GM19395 (cell line): ENCODE results near the gene ALOX15.
"Not testable (repeated sequence)": the region's sequence is repeated elsewhere in the genome, so short reads cannot be mapped to it uniquely, and the experiment has no call there.

Experiments
- ATAC-seq: cut with Tn5 transposase; IDR thresholded peaks from one replicate; pipeline ENCODE4 v1.9.1; 2021; ENCODE audit warnings: mild to moderate bottlenecking, moderate library complexity; ENCODE audit not compliant: unreplicated experiment

Gene ALOX15, protein sequence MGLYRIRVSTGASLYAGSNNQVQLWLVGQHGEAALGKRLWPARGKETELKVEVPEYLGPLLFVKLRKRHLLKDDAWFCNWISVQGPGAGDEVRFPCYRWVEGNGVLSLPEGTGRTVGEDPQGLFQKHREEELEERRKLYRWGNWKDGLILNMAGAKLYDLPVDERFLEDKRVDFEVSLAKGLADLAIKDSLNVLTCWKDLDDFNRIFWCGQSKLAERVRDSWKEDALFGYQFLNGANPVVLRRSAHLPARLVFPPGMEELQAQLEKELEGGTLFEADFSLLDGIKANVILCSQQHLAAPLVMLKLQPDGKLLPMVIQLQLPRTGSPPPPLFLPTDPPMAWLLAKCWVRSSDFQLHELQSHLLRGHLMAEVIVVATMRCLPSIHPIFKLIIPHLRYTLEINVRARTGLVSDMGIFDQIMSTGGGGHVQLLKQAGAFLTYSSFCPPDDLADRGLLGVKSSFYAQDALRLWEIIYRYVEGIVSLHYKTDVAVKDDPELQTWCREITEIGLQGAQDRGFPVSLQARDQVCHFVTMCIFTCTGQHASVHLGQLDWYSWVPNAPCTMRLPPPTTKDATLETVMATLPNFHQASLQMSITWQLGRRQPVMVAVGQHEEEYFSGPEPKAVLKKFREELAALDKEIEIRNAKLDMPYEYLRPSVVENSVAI

DNA sequence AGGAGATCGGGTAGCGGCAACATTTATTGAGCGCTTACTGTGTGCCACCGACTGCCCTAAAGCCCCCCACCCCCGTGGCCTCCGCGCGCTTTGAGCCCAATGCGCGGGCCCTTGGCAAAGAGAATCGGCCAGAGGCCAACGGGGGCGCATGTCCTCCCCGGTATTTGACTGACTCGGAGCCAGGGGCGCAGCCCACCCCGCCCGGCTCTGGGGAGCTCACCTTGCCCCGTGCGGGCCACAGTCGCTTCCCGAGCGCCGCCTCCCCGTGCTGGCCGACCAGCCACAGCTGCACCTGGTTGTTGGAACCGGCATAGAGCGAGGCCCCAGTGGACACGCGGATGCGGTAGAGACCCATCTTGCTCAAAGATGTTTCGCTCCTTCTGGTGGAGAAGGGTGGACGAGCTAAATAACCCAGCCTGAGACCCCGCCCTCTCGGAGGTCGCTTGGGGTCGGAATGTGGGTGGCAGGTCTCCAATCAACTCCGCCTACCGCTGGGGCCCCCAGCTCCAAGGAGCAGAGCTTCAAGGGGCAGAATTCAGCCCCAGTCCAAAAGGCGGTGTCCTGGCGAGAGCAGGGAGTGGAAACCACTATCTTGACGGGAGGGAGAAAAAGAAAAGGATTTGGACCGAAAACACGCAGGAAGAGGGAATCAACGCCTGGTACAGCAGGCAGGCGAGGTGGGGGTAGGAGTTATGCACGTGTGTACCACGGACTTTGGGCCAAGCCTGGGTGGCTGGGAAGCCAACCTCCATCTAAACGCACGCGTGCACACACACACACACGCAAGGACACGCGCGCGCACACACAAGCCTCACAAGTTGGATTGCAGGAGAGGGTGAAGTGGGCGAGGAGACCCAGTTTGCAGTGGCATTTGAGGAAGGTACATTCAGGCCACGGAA lies at the start of gene ALOX15:
TSS of gene ALOX15 (minus strand) at position 382 of the 899 bp plus-strand sequence. CDS start at position 355, 27 bp downstream.
- no peak for ATAC-seq

DNA sequence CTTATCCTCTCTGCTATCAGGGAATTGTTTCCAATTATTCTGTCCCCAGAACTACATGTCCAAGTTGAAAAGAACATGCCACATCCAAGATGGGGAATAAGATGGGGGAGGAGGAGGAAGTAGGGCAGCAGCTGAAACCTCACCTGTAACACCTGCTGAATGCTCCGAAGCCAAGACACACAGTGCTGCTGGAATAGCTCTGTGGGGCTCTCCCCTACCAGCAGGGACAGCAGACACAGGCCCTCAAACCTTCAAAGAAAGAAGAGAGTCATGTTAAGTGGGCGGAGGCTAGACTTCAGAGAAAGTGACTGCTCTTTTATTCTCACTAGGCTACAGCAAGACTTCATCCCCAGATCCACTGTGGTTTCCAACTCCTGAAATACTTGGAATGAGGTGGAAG lies 49.3 kb upstream of the ALOX15 start:
- ATAC-seq, result no peak

DNA sequence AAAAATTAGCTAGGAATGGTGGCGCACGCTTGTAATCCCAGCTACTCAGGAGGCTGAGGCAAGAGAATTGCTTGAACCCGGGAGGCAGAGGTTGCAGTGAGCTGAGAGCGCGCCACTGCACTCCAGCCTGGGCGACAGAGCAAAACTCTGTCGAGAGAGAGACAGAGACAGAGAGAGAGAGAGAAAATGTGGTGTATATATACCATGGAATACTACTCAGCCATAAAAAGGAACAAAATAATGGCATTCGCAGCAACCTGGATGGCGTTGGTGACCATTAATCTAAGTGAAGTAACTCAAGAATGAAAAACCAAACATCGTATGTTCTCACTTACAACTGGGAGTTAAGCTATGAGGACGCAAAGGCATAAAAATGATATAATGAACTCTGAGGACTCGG lies 48.4 kb upstream of the ALOX15 start:
- not testable (repeated sequence) for ATAC-seq

DNA sequence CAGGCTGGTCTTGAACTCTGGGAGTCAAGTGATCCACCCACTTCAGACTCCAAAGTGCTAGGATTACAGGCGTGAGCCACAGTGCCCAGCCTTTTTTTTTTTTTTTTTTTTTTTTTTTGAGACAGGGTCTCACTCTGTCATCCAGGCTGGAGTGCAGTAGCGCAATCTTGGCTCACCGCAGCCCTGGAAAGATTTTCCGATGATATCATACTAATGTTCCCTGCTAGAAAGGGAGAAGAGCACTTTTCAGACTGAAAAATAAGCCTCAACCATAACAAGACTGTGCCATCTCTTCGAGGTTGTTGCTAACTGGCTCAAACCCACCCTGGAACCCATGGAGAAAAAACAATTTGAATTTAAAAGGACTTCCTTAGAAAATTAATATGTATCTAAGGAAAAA lies 42.3 kb upstream of the ALOX15 start:
- not testable (repeated sequence) for ATAC-seq

DNA sequence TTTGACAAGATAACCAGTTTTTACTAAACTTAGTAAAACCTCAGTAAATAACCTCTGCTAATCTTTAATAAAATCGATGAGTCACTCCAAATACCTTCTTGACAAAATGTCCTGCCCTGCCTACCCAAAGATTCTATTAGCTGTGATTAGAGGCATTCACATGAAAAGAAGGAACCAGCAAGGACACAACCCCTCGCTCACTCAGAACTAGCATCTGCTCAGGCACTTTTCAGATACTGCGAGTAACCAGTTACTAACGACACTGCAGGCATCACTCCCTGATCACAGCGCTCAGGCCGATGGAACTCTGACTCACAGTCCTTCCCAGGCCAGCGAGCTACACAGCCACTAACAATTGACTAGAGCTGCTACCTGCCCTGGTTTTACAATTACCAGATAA lies 38.2 kb upstream of the ALOX15 start:
- no peak for ATAC-seq

DNA sequence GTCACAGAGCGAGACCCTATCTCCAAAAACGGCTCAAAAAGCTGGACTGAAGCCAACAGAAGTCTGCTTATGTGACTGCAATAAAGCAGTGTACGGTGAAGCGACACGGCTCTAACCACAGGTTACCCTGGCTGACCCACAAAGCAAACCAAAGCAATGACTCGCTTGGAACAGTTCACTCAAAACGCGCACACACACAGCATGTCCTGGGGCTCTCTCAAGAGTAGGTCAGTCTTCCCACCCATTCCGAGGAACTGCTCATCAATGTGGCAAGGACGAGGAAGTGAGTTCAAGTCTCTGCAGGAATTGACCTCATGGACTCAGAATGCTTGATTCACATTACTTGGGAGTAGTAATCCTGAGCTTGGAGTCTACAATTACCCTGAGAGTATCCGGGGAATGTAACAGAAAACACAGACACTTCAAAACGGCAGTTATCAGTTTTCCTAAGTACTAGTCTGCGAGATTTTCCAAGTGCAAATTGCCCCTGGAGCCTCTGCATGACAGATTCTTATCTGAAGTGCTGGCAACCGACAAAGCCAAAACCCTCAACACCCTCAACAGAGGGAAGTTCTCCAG lies 37.1 kb upstream of the ALOX15 start:
- no peak for ATAC-seq

DNA sequence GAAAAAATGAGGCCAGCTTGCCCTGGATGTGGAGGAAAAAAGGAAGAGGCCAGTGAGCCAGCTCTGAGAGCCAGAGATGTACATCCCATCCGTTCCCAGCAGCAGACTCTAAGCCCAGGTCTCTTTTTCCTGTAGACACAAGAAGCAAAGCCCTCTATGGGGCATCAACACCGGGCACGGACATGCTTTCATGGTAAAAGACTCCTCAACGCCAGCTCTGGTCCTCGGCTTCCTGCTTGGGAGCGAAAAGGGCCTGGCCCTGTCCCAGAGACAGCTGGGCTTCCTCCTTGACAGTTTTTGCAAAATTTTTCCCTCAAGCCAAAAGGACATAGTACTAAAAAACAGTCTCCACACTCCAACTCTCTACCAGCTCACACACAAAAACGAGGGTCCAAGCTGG lies 35.3 kb upstream of the ALOX15 start:
- no peak for ATAC-seq

DNA sequence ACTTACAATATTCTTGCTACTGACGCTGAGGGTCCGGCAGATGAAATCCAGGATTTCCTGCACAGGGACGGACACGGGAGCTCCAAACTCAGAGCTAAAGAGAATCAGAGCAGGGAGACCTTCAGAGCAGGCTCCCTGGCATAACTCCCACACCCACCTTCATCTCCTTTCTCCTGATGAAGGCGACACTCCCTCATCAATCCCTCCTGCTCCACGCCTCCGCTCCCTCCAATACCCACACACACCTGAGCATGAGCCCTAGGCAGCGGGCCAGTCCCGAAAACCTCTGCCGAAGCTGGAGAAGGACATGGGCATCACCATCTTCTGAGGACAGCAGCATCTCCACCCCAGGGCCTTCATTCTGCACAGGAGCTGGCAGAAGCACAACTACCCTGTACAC lies 34.3 kb upstream of the ALOX15 start:
- no peak for ATAC-seq

DNA sequence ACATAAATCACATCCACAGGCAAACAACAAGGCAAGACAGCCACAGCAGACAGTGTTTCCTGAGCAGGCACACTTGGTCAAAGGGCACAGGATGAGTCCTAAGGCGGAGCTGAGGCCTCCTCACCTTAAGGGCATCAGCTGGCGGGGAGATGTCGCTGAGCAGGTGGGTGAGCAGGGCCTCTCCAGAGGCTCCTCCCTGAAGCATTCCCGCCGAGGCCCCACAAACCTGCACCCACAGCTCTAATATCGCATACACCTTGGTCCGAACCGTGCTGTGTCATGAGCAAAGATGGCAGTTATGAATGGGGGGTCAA lies 33.2 kb upstream of the ALOX15 start:
- no peak for ATAC-seq

DNA sequence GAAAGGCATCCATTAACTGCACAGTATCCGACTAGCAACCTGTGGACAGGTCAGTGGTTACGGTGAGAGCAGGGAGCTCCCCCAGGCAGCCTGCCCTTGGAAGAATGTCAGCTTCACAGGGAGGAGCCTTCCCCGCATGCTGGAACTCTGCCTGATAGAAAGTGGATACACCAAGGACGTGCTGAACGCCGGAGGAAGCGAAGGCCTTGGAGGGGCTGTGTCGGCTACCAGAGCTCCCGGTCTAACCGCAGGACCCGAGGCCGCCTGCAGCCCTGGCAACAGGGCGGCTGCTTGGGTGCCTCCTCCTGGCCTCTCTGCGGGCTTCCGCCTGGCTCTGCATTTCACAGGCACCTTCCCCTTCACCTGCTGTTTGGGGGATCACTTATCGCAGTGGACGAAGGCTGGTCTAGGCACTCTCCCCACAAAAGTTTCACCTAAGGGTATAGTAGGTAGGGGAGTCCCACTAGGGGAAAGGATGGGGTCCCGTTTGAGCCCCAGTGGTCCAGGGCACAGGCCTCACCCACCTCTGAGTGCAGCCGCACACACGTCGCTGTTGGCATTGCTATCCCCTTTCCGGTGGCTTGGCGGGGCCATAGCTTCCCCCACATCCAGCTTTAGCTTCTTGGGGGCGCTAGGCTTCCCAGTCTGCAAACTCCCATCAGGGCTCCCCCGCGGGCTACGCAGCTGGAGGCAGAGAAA lies 32.7 kb upstream of the ALOX15 start:
- ATAC-seq, result no peak

DNA sequence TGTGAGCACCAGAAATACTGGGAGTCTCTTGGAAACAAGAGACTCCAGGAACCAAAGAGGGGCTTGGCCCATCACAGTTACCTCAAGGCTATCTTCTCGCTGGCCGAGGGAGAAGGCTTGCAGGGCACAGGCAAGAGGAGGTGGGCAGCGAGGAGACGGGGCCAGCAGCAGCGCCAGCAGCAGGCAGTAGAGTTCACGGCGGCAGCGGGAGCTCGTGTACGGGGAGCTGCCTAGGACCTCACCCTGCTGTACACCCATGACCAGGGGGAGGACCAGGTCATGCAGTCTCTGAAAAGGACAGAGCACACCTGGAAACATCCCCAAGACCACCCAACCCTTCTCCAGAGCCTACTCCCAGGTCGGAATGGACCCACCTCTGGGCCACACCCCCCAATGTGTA lies 31.7 kb upstream of the ALOX15 start:
- no peak for ATAC-seq

DNA sequence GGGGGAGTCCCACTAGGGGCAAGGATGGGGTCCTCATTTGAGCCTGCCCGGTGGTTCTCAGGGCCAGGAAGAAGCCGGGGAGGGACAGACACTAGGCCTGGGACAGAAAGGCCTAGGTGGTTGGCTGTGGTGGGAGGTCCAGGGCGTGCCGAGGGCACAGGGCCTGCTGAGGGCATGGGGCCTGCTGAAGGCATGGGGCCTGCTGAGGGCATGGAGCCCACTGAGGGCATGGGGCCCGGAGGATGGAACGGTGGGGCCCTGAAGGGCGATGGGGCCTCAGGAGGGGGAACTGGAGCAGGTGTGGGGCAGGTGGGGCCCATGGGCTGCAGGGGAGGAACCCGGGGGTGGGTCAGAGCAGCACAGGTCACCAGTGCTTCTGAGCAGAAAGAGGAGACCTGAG lies 31.3 kb upstream of the ALOX15 start:
- ATAC-seq, result no peak

DNA sequence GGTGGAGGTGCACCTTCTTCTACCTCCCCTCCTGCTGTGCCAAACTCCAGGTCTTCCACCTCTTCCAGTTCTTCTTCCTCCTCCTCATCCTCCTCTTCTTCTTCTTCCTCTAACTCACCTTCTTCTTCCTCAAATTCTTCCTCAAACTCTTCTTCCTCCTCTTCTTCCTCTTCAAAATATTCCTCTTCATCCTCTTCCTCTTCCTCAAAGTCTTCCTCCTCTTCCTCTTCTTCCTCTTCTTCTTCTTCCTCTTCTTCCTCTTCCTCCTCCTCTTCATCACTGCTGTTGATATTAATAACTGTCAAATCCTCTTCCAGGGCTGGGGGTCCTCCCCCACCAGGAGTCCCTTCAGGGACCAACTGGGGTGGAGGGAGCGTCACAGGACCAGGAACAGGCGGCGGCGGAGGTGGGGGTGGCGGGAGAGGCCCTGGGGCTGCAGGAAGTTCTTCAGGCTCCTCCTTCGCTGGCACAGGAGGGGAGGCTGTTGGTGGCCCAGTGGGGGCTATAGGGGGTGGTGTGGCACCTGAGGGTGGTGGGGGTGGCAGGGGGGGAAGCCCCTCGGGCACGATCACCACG lies 30.7 kb upstream of the ALOX15 start:
- ATAC-seq, result no peak

DNA sequence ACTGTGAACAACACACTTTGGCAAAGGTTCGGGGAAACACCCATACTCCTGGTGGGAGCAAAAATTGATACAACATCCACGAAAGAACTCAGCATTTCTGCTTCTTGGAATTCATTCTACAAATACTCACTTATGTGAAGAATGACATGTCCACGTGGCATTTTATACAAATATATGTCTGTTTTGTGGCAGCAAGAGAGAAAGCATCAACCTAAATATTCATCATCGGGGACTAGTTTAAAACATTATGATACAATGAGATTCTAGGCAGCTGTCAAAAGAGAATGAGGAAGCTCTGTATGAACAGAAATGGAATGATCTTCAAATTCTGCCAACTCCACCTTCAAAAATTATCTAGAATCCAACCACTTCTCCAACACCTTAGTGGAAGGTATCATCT lies 25.7 kb upstream of the ALOX15 start:
- ATAC-seq, result no peak

DNA sequence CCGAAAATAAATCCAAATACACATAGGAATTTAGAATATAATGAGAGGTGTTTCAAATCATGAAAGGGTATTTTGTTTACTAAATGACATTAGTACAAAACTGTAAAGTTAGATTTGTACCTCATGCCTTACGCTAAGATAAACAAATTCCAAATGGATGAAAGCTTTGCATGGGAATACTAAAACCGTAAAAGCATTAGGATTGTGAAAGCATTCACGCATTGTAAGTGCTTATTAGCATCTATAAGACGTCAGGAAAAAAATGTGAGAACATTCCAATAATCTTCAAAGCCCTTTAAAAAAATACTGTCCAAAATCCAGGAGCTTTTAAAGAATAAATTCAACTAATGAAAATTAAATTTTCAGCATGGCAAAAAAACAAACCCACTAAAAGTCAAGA lies 24.8 kb upstream of the ALOX15 start:
- ATAC-seq, result no peak

DNA sequence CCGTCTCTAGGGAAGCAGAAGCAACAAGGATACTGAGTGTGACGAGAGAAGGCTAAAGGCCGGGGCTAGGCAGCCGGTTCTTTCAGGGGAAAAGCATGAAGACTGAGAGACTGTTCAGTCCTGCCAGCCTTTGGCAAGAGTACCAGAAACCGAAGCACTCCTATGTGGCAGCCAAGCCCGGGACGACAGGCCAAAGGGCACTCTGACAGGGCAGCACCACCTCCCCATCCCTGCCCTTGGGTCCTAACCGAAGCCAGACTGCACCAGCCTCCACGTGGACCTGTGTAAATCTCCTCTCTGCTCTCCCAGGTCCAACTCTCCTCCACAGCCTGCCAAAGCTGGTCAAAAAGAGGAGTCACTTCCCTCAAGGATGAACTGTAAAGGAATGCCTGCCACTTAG lies 23.5 kb upstream of the ALOX15 start:
- no peak for ATAC-seq

DNA sequence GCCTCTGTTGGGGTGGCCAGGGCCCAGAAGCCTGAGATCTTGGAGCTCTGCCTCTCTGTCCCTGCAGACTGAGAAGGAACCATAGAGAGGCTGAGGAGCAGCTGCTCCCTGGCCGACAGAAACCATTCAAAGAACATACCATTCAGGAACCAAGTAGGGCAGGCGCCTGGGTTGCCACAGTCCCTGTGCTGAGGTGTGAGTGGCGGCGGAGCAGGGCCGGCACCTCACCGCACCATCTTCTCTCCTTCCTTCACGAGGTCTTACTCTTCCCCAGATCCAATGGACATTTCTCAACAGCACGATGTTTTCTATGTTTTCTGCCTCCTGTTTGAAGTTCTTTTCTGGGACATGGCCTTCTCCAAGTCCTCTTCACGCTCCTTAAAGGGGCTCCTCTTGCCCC lies 22.8 kb upstream of the ALOX15 start:
- no peak for ATAC-seq

DNA sequence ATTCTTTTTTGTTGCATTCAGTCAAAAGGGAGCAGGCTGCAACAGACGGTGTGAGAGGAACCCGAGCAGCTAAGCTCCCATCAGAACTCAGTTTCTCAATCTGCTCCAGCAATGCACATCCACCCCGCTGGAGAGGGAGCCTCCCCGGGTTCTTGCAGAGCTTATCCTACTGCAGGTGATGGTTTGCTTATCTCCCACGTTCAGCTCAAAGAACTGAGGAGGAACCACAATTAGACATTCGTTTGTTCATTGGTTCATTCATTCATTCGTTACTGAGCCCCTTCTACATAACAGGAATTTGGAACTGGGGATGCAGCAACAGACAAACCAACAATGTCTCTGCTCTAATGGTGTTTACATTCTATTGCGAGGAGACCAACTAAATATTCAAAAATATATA lies 22.2 kb upstream of the ALOX15 start:
- ATAC-seq, result no peak

DNA sequence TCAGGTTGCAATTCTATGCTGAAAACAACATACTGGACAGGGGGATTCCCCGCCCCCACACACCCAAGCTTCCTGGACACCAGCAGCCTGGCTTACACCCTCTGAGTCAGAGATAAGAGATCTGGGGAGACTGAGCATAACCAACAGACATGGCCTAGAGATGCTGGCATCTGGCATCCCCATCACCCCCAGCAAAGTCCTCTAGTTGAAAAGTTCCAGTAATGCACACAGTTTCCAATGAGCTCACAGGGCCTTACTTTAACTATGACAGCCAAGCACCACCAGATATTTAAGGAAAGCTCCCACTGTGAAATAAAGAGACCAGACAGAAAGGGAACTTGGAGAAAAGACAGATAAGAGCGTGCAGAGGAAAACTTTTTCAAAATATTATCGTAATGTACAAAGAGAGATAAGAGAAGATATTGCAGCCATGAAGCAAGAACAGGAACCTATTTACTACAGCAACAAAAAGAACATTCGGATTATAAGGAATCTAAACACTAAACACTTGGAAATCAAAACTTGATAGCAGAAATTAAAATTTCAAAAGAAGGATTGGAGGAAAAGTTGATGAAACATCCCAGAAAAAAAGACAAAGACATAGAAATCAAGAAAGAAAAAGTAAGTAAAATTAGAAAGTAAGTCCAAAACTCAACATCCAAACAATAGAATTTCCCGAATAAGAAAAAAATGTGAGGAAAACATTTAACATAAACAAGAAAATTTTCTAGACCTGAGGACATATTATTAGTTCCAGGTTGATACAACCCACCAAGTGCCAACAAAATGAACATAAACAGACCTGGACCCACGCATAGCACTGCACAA lies 17.2 kb upstream of the ALOX15 start:
- no peak for ATAC-seq

DNA sequence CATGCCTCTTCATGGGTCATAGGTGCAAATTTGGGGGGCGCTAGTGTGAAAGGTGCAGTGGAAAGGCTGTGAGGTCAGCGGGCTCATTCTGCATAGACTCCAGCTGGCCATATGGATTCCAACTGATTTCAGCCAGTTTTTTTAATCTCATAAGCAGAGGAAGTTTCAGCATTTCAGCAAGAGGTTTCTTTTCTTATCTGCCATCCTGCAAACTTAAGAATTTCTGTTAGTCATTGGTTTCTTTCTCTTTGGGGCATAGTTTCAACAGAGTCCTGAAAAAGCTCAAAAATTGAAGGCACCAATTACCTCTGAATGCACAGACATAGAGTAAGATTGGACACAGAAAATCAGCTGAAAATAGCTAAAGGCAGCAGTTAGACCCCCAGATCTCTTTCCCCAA lies 16.2 kb upstream of the ALOX15 start:
- ATAC-seq, result no peak
